ENCODE results near the gene ATP6V1D. TPM values are rescaled to one million over a fixed set of nuclear protein-coding genes. Genes with fewer than 3 reads are reported as not detected.

Gene ATP6V1D
- total RNA-seq, 1 donor from 2014 or later = 67.8 TPM

GRCh38 chr14:67396381-67396970 is 36.9 kb upstream of the ATP6V1D start:
- peak; percentile 21 for DNase-seq (ENCODE audit: extremely low spot score, unreplicated experiment)
- Mint-ChIP-seq H3K27ac (ENCODE audit: unreplicated experiment) (no peak overlapping the region), H3K4me3 (ENCODE audit: unreplicated experiment) (no peak overlapping the region), H3K27me3 (ENCODE audit: unreplicated experiment) (peaks cover 2% of the 10 kb centered on the region), H3K4me1 (ENCODE audit: unreplicated experiment) (peaks cover 5% of the 10 kb centered on the region), H3K9me3 (ENCODE audit: unreplicated experiment) (no peaks in the 10 kb centered on the region), H3K36me3 (ENCODE audit: unreplicated experiment) (no peaks in the 10 kb centered on the region)
- TF ChIP-seq, protein P1, sequence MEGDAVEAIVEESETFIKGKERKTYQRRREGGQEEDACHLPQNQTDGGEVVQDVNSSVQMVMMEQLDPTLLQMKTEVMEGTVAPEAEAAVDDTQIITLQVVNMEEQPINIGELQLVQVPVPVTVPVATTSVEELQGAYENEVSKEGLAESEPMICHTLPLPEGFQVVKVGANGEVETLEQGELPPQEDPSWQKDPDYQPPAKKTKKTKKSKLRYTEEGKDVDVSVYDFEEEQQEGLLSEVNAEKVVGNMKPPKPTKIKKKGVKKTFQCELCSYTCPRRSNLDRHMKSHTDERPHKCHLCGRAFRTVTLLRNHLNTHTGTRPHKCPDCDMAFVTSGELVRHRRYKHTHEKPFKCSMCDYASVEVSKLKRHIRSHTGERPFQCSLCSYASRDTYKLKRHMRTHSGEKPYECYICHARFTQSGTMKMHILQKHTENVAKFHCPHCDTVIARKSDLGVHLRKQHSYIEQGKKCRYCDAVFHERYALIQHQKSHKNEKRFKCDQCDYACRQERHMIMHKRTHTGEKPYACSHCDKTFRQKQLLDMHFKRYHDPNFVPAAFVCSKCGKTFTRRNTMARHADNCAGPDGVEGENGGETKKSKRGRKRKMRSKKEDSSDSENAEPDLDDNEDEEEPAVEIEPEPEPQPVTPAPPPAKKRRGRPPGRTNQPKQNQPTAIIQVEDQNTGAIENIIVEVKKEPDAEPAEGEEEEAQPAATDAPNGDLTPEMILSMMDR (IDR thresholded peaks at IDR 0.05) = no peak

- no peak overlapping the region for H3K27ac Mint-ChIP-seq (ENCODE audit: unreplicated experiment)
- peaks cover 5% of the 10 kb centered on the region for H3K4me1 Mint-ChIP-seq (ENCODE audit: unreplicated experiment)
- TF ChIP-seq, protein P1 (IDR thresholded peaks at IDR 0.05) = no peak
- H3K27me3 Mint-ChIP-seq (ENCODE audit: unreplicated experiment) = peaks cover 2% of the 10 kb centered on the region
- H3K9me3 Mint-ChIP-seq (ENCODE audit: unreplicated experiment) = no peaks in the 10 kb centered on the region
- no peak overlapping the region for H3K4me3 Mint-ChIP-seq (ENCODE audit: unreplicated experiment)
- peak; percentile 66 for DNase-seq (ENCODE audit: extremely low spot score, unreplicated experiment)
- no peaks in the 10 kb centered on the region for H3K36me3 Mint-ChIP-seq (ENCODE audit: unreplicated experiment)
Observed at GRCh38 chr14:67395876-67396189, 36.2 kb upstream of the ATP6V1D start.

DNA sequence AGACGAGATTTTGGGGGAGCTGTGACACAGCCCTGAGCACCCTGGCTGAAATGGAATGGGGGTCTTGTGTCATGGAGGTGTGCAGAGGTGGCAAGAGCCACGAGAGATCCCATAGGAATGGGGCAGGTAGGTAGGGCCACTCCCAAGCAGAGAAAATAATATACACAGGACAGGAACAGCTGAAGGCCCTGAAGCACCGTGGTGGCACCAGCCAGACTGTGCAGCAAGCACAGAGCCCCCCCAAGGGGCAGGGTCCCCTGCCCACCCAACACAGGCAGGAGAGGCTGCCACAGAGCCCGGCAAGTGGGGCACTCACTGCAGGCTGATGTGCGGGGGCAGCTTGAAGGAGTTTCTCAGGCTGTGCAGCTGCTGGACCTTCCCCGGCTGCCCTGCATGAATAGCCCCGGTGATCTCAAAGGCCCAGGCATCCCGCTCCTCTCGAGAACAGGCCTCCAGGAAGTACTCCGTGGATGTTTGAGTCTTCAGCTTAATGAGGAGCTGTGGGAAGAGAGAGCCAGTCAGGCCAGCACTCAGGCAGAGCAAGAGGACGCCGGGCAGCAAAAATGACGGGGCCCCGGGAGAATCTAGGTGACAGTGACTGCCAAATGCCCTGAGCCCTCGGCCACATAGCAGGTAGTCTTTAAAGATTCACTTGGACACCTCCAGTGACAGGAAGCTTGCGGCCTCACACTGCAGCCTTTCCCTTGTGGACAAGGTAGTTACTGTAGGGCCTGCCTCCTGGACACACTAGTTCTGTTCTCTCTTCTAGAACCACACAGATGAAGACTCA is 35.7 kb upstream of the ATP6V1D start:
- H3K36me3 Mint-ChIP-seq (ENCODE audit: unreplicated experiment) = no peaks in the 10 kb centered on the region
- TF ChIP-seq, protein P1 (IDR thresholded peaks at IDR 0.05) = no peak
- no peak overlapping the region for H3K4me3 Mint-ChIP-seq (ENCODE audit: unreplicated experiment)
- H3K4me1 Mint-ChIP-seq (ENCODE audit: unreplicated experiment) = peaks cover 5% of the 10 kb centered on the region
- peaks cover 2% of the 10 kb centered on the region for H3K27me3 Mint-ChIP-seq (ENCODE audit: unreplicated experiment)
- H3K9me3 Mint-ChIP-seq (ENCODE audit: unreplicated experiment) = no peaks in the 10 kb centered on the region
- peak; percentile 81 for DNase-seq (ENCODE audit: extremely low spot score, unreplicated experiment)
- no peak overlapping the region for H3K27ac Mint-ChIP-seq (ENCODE audit: unreplicated experiment)

DNA sequence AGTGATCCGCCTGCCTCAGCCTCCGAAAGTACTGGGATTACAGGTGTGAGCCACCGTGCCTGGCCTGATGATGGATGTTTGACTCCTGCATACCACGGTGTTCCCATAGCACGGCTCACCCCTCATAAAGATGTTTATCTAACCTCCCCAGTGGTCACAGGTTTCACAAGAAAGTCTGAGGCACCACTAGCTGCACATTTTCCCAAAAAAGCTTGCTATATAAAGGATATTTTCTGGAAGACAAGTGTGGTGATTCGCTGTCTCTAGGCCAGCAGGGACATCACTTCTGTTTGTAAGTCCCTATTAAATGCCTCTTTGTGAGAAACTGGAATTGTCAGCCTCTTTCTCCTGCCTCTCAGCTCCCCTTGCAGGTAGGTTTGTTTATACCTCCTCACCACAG is 34.1 kb upstream of the ATP6V1D start:
- peaks cover 5% of the 10 kb centered on the region for H3K4me1 Mint-ChIP-seq (ENCODE audit: unreplicated experiment)
- no peak overlapping the region for H3K4me3 Mint-ChIP-seq (ENCODE audit: unreplicated experiment)
- H3K36me3 Mint-ChIP-seq (ENCODE audit: unreplicated experiment) = no peaks in the 10 kb centered on the region
- DNase-seq (ENCODE audit: extremely low spot score, unreplicated experiment) = peak; percentile 48
- no peaks in the 10 kb centered on the region for H3K9me3 Mint-ChIP-seq (ENCODE audit: unreplicated experiment)
- H3K27me3 Mint-ChIP-seq (ENCODE audit: unreplicated experiment) = no peaks in the 10 kb centered on the region
- no peak overlapping the region for H3K27ac Mint-ChIP-seq (ENCODE audit: unreplicated experiment)
- TF ChIP-seq, protein P1 (IDR thresholded peaks at IDR 0.05) = no peak

DNA sequence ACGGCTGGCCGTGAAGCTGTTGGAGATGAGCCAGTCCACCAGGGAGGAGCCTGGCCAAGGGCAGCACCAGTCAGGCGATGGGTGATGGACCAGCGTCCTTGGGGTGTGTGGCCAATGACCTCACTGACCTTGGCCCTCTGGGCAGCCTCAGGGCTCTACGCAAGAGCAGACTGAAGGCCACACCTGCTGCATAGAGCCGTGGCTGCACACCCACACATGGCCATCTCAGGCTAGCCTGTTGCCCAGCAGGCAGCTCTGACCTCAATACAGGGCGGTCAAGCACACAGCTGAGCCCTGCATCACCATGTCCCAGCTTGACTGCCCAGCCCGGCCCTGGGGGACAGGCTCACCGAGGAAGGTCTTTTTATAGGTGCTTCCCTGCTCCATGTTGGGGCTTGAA is 33.2 kb upstream of the ATP6V1D start:
- DNase-seq (ENCODE audit: extremely low spot score, unreplicated experiment) = peak; percentile 80
- H3K4me3 Mint-ChIP-seq (ENCODE audit: unreplicated experiment) = no peak overlapping the region
- H3K36me3 Mint-ChIP-seq (ENCODE audit: unreplicated experiment) = no peaks in the 10 kb centered on the region
- TF ChIP-seq, protein P1 (IDR thresholded peaks at IDR 0.05) = no peak
- no peak overlapping the region for H3K27ac Mint-ChIP-seq (ENCODE audit: unreplicated experiment)
- no peaks in the 10 kb centered on the region for H3K27me3 Mint-ChIP-seq (ENCODE audit: unreplicated experiment)
- H3K9me3 Mint-ChIP-seq (ENCODE audit: unreplicated experiment) = no peaks in the 10 kb centered on the region
- H3K4me1 Mint-ChIP-seq (ENCODE audit: unreplicated experiment) = peaks cover 5% of the 10 kb centered on the region

Measured in osteocyte (in vitro differentiated cells).